Cardiac fibroblast (primary cell): ENCODE data around the gene STXBP6.
"Not testable (repeated sequence)": the region's sequence is repeated elsewhere in the genome, so short reads cannot be mapped to it uniquely, and the experiment has no call there.

ENCODE experiments used
- DNase-seq, 2 donors: peaks; one replicate each; pipeline versions ENCODE4 v3.0.0 to v3.0.0-alpha.2; 2010; ENCODE audit warnings: low read depth in 2 of 2
- H3K4me3 ChIP-seq, 2 donors: replicated peaks in 1 of 2; 1 replicate in 1 of 2; 2 replicates in 1 of 2; pipeline ENCODE4 v1.5.1; 2011; ENCODE audit warnings: low read depth in 2 of 2, low read length in 2 of 2, mild to moderate bottlenecking in 2 of 2, moderate library complexity in 1 of 2
- CTCF ChIP-seq: IDR thresholded peaks from one replicate; pipeline ENCODE4 v1.5.1; 2011; ENCODE audit warnings: low read depth, mild to moderate bottlenecking, low read length, inconsistent platforms

STXBP6 gene

GRCh38 chr14:24780281-24780680 lies 269.7 kb downstream of the STXBP6 start:
- no peak overlapping the region for H3K4me3 ChIP-seq
- DNase-seq = no peak
- TF ChIP-seq CTCF = no peak

- H3K4me3 ChIP-seq = no peak overlapping the region
- no peak for TF ChIP-seq CTCF
- DNase-seq = no peak
Observed at GRCh38 chr14:24777678-24778077, 272.3 kb downstream of the STXBP6 start.

GRCh38 chr14:24775950-24776349 lies 274.0 kb downstream of the STXBP6 start:
- no peak overlapping the region for H3K4me3 ChIP-seq
- no peak for DNase-seq
- no peak for TF ChIP-seq CTCF

- DNase-seq = no peak
- H3K4me3 ChIP-seq = no peak overlapping the region
- no peak for TF ChIP-seq CTCF
Observed at GRCh38 chr14:24774187-24774915, 275.6 kb downstream of the STXBP6 start.

GRCh38 chr14:24773564-24773963 lies 276.4 kb downstream of the STXBP6 start:
- DNase-seq, H3K4me3 ChIP-seq: not testable (repeated sequence)

GRCh38 chr14:24766434-24766833 lies 283.5 kb downstream of the STXBP6 start:
- H3K4me3 ChIP-seq = no peak overlapping the region
- TF ChIP-seq CTCF = no peak
- DNase-seq = no peak

GRCh38 chr14:24761141-24761540 lies 288.8 kb downstream of the STXBP6 start:
- no peak overlapping the region for H3K4me3 ChIP-seq
- no peak for TF ChIP-seq CTCF
- no peak for DNase-seq
